NCI-H128 (cell line): ENCODE data around the gene TTC32.

ENCODE experiments used
- DNase-seq: peaks from one replicate; lab custom pipeline; 2025; ENCODE audit not compliant: unreplicated experiment; lab: John Stamatoyannopoulos, UW

TTC32 gene

DNA sequence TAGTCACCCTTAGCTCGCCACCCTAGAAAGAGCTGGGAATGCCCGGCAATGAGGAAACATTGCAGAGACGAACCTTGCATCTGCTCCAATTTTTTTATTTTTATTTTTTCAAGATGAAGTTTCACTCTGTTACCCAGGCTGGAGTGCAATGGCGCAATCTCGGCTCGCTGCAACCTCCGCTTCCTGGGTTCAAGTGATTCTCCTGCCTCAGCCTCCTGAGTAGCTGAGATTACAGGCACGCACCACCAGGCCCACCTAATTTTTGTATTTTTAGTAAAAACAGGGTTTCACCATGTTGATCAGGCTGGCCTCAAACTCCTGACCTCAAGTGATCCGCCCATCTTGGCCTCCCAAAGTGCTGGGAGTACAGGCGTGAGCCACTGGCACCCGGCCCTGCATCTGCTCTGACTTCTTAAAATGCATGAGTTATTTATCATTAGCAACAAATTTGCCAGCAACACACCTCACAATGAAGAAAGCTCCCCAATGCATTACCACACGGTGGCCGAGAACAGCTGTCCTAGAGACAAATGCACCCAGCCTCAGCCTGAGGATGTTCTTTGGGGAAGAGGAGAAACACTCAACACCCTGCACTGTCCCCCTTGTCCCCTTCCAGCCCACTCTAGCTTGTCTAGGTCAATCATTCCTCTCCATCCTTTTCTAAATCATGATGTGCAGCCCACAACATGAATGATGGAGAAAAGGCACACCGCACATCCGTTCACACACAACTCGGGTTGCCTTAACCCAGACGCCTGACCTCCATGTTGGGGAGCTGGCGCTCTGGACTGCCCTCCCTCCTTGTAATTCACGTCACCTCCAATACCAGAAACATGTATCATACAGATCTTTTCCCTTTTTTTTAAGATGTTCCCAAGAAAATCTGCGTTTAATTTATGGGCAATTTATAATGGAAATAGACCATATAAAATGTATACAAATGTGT lies 46.9 kb downstream of the TTC32 start:
- no peak for DNase-seq

DNA sequence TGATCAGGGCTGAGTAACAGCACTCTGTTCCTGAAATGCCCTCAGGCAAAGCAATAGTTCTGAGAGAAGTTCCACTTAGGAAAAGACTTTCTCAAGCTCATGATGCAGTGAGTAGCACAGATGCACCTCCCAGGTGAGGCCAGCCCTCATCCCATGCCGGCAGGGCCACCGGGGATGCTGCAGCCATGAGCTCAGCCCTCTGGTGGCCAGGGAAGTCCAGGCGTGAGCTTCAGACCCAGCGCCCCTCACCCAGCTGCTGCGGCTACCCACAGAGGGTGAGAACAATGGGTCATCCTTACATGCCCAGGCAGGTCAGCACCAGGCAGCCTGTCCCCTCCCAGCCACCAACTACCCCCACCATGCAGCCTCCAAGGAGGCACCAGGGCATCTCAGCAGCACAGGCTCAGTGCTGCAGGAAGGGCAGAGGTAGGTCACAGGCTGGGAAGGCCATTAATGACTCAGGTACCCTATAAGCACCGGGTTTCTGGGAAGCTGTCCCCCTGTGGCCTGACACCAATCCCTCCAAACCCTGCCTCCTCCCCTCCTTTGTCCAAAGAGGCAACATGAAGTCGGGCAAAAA lies 50.6 kb downstream of the TTC32 start:
- DNase-seq, result no peak

DNA sequence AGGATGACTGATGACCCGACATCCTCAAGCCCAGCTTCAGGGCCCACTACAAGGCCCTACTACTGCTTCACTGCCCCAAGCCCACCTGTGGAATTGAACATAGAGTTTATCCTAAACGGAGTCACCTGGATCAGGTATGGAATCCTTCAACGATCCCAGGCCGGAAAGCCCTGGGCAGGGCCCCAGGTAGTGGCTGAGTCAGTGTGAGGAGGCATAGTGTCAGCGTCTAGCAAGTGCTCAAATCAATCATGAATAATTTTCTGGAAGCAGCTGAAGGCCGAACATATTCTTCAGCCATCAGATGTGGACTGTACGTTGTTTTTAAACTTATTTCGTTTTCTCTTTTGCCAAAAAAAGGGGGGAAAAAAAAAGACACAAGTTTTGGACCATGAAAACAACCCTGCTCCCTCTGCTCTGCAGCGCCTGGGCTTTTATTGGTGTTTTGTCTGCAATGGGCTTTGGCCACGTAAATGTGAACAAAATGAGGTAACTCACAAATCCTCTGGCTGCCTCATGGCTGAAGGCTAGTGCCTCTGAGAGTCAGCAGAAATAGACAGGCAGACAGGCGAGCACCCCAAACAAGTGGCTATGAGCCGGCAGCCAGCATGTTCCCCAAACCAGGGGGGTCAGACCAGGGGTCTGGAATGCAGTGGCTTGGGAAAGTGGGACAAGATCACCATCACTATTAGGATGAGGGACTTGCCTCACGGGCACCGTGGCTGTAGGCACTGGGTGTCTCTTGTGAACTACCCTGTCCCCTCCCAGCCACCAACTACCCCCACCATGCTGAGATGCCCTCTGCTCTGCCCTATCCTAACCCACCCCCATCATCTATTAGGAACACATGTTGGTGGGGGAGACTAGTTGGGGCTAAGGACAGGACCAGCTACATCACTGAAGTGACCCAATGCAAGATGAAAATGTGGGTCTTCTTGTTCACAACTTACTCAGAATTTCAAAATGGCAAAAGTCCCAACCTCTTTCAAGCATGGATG lies 51.4 kb downstream of the TTC32 start:
- no peak for DNase-seq

DNA sequence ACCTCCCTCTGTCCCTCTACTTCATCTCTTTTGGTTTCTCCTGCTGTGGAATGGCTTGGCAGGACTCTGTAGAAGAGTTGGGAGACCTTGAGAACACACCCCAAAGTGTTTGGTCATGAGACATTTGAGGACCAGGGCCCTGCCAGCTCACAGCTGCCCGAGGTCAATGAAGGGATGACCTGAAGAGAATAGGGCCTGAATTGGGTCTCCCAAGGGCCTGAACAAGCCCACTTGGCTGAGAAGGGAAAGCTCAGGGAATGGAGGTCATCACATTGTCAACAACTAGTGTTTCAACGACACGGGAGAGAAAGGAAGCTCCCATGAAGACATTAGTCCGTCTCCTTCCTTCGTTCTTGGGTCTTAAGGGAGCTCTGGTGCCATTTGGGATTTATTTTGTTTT lies 52.8 kb downstream of the TTC32 start:
- no peak for DNase-seq

DNA sequence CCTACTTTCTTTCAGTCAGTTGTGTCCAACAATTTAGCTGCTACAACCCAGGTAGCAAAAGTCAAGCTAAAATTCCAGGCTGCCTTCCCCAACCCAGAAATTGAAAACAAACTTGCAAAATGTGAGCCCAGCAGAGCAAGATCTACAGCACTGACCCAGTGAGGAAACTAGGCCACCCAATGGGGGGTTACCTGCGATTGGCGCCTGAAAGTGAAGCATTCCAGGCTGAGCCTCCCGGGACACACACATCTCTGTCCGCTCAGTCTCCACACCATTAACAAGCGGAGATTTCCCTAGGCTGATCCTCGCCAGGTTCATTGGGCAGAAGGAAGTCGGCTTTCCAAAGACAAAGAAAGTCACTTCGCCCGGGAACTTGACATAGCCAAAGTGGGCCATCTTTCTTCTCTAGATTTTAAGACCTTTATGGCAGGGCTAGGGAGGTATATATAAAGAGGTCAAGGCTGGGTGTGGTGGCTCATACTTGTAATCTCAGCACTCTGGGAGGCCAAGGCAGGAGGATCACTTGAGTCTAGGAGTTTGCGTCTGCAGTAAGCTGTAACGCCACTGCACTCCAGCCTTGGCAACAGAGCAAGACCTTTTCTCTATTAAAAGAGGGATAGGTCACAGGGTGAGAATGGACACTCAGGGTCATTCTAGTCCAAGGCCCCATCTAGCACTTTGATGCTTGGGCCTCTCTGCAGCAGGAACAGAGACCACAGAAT lies 53.6 kb downstream of the TTC32 start:
- no peak for DNase-seq

DNA sequence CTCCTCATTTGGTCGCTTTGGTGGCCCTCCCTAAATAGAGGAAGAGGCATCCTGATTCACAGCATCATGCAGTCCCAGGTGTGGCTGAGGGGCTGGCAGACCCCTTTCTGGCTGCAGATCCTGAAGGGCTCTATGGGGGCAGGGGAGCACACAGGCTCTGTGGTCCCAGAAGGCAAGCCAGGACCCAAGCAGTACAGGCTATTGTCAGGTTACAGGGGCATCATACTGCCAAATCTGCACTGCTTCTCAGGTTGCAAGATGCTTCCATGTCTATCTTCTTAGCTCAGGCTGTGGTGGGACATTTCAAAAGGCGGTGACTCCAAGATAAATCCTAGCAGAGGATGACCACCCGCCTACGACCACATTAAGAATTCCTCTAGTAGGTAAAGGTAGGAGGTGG lies 54.3 kb downstream of the TTC32 start:
- no peak for DNase-seq
